HepG2 (cell line): Measurements from ENCODE around the gene CFAP100. TPM values are rescaled to one million over a fixed set of nuclear protein-coding genes. Genes with fewer than 3 reads are reported as not detected.
A peak's percentile ranks its signal among the peaks of the same experiment; 100 is the strongest.

Experiments
- CEBPG ChIP-seq: IDR thresholded peaks from 2 replicates; pipeline ENCODE4 v1.6.1; 2016
- DMAP1 ChIP-seq: IDR thresholded peaks from 2 replicates; pipeline ENCODE4 v1.6.1; 2016
- HIVEP1 ChIP-seq: sonication (generic); formaldehyde crosslinking; IDR thresholded peaks from 2 replicates; pipeline ENCODE4 v1.4.0; 2020; ENCODE audit warnings: mild to moderate bottlenecking, missing genetic modification reagents
- HNRNPL ChIP-seq: fragments of 200-400 bp; formaldehyde crosslinking; IDR thresholded peaks from 2 replicates; pipeline ENCODE4 v1.6.1; 2017; ENCODE audit warnings: mild to moderate bottlenecking, low read depth, low read length
- IKZF4 ChIP-seq: sonication (generic); formaldehyde crosslinking; IDR thresholded peaks from 2 replicates; pipeline ENCODE4 v1.5.1; 2020; ENCODE audit warnings: borderline replicate concordance, mild to moderate bottlenecking, low read depth, missing genetic modification reagents; ENCODE audit errors: not compliant biosample characterization
- MEIS2 ChIP-seq: sonication (generic); formaldehyde crosslinking; IDR thresholded peaks from 2 replicates; pipeline ENCODE4 v1.9.0; 2021; ENCODE audit warnings: mild to moderate bottlenecking, missing genetic modification reagents
- NCOA5 ChIP-seq: sonication (generic); formaldehyde crosslinking; IDR thresholded peaks from 2 replicates; pipeline ENCODE4 v1.4.0; 2020; ENCODE audit warnings: missing genetic modification reagents
- SOX6 ChIP-seq, 2 experiments: fragments of 450-650 bp in 1 of 2; sonication (generic) in 1 of 2; formaldehyde crosslinking in 1 of 2; IDR thresholded peaks; 2 replicates each; pipeline versions ENCODE4 v1.4.0 to v1.6.1; 2017 to 2020; ENCODE audit warnings: antibody characterized with exemption in 1 of 2, mild to moderate bottlenecking in 1 of 2, missing genetic modification reagents in 1 of 2
- THAP9 ChIP-seq: sonication (generic); formaldehyde crosslinking; IDR thresholded peaks from 2 replicates; pipeline ENCODE4; 2020; ENCODE audit warnings: missing genetic modification reagents, mild to moderate bottlenecking, borderline replicate concordance
- ZBTB8A ChIP-seq: sonication (generic); formaldehyde crosslinking; IDR thresholded peaks from 2 replicates; pipeline ENCODE4 v1.4.0; 2020; ENCODE audit warnings: mild to moderate bottlenecking, low read depth, missing genetic modification reagents, borderline replicate concordance
- ZNF605 ChIP-seq: sonication (generic); formaldehyde crosslinking; IDR thresholded peaks from 2 replicates; pipeline ENCODE4 v1.8.0; 2022; ENCODE audit warnings: mild to moderate bottlenecking, missing genetic modification reagents
- ZNF687 ChIP-seq: sonication (generic); formaldehyde crosslinking; IDR thresholded peaks from 2 replicates; pipeline ENCODE4 v1.5.1; 2020; ENCODE audit warnings: mild to moderate bottlenecking, missing genetic modification reagents, moderate library complexity
- ZNF772 ChIP-seq: sonication (generic); formaldehyde crosslinking; IDR thresholded peaks from 2 replicates; pipeline ENCODE4 v1.5.0; 2020; ENCODE audit warnings: mild to moderate bottlenecking, missing genetic modification reagents
- ZSCAN21 ChIP-seq: sonication (generic); formaldehyde crosslinking; IDR thresholded peaks from 2 replicates; pipeline ENCODE4 v1.8.0; 2022; ENCODE audit warnings: mild to moderate bottlenecking, missing genetic modification reagents, moderate library complexity, borderline replicate concordance
- polyA plus RNA-seq, 8 experiments: library from polyadenylated mRNA; depleted of rRNA in 3 of 8; stranded (reverse) in 7 of 8; unstranded in 1 of 8; fragments of >200 nt; fragmentation: Illumina TruSeq in 4 of 8; extraction: Trizol in 4 of 8; gene quantifications; 2 replicates each; pipeline versions ENCODE4 v1.2.1 to v1.2.3, GENCODE V29; 2011 to 2016; ENCODE audit warnings: low read depth in 4 of 8, missing spikeins in 1 of 8, mixed read lengths in 1 of 8; ENCODE audit not compliant: insufficient read depth in 1 of 8
- total RNA-seq, 5 experiments: library from RNA; depleted of rRNA; stranded (reverse); fragments of >200 nt; fragmentation: Illumina TruSeq; extraction: Trizol; gene quantifications; 2 replicates each; pipeline ENCODE4 v1.2.3, GENCODE V29; 2016; ENCODE audit warnings: low read depth in 1 of 5
- TF ChIP-seq, protein P1 (sequence below): sonication (generic); formaldehyde crosslinking; IDR thresholded peaks from 2 replicates; pipeline ENCODE4 v1.4.0; 2020; ENCODE audit warnings: missing genetic modification reagents, borderline replicate concordance
- TF ChIP-seq, protein P2 (sequence below): IDR thresholded peaks from 2 replicates; pipeline ENCODE4 v1.6.1; 2016; ENCODE audit warnings: low read depth, borderline replicate concordance
- TF ChIP-seq, protein P3 (sequence below): sonication (generic); formaldehyde crosslinking; IDR thresholded peaks from 2 replicates; pipeline ENCODE4 v1.4.0; 2020; ENCODE audit warnings: missing genetic modification reagents

CFAP100 gene
- total and polyA plus RNA-seq, 2 of the 13 experiments (the other 11 are each of a cell fraction or from before 2014, with no cell fraction given) = 0.32 TPM; not detected in 1

- TF ChIP-seq ZNF687 = peak; percentile 83
- TF ChIP-seq HNRNPL = peak; percentile 89
- TF ChIP-seq, protein P1, sequence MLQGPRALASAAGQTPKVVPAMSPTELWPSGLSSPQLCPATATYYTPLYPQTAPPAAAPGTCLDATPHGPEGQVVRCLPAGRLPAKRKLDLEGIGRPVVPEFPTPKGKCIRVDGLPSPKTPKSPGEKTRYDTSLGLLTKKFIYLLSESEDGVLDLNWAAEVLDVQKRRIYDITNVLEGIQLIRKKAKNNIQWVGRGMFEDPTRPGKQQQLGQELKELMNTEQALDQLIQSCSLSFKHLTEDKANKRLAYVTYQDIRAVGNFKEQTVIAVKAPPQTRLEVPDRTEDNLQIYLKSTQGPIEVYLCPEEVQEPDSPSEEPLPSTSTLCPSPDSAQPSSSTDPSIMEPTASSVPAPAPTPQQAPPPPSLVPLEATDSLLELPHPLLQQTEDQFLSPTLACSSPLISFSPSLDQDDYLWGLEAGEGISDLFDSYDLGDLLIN (CRISPR knock-in tag) = no peak
- TF ChIP-seq NCOA5 (CRISPR knock-in tag) = no peak
- TF ChIP-seq, protein P2, sequence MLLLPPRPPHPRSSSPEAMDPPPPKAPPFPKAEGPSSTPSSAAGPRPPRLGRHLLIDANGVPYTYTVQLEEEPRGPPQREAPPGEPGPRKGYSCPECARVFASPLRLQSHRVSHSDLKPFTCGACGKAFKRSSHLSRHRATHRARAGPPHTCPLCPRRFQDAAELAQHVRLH (CRISPR knock-in tag) = no peak
- no peak for TF ChIP-seq IKZF4 (CRISPR knock-in tag)
- TF ChIP-seq CEBPG (CRISPR knock-in tag) = peak; percentile 21; the same call in 1 of the 2 replicates
- TF ChIP-seq THAP9 = 0 out of 2 replicates have a peak, but pooled peaks have one; percentile 21
- peak; percentile 13; the same call in 1 of the 2 replicates for TF ChIP-seq ZNF605
- peak; percentile 23; the same call in 1 of the 2 replicates for TF ChIP-seq HIVEP1 (CRISPR knock-in tag)
- no peak for TF ChIP-seq ZBTB8A (CRISPR knock-in tag)
- TF ChIP-seq SOX6 (IDR thresholded peaks at IDR 0.05) = no peak
- peak; percentile 65 for TF ChIP-seq SOX6 (CRISPR knock-in tag; IDR thresholded peaks at IDR 0.05)
- peak; percentile 24; the same call in 1 of the 2 replicates for TF ChIP-seq ZNF772 (CRISPR knock-in tag)
- TF ChIP-seq MEIS2 (CRISPR knock-in tag) = 0 out of 2 replicates have a peak, but pooled peaks have one; percentile 28
- peak; percentile 23; the same call in 1 of the 2 replicates for TF ChIP-seq ZSCAN21 (CRISPR knock-in tag)
- TF ChIP-seq, protein P3, sequence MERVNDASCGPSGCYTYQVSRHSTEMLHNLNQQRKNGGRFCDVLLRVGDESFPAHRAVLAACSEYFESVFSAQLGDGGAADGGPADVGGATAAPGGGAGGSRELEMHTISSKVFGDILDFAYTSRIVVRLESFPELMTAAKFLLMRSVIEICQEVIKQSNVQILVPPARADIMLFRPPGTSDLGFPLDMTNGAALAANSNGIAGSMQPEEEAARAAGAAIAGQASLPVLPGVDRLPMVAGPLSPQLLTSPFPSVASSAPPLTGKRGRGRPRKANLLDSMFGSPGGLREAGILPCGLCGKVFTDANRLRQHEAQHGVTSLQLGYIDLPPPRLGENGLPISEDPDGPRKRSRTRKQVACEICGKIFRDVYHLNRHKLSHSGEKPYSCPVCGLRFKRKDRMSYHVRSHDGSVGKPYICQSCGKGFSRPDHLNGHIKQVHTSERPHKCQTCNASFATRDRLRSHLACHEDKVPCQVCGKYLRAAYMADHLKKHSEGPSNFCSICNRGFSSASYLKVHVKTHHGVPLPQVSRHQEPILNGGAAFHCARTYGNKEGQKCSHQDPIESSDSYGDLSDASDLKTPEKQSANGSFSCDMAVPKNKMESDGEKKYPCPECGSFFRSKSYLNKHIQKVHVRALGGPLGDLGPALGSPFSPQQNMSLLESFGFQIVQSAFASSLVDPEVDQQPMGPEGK = peak; percentile 69
- TF ChIP-seq DMAP1 (CRISPR knock-in tag) = no peak
Observed at GRCh38 chr3:126481808-126482502, 87.2 kb downstream of the CFAP100 start (continued).
